ENCODE data around the gene LUZP4. TPM values are rescaled to one million over a fixed set of nuclear protein-coding genes. Genes with fewer than 3 reads are reported as not detected.

The LUZP4 gene
- total RNA-seq, 1 experiment from 2014 or later, result not detected

- TF ChIP-seq REST (IDR thresholded peaks at IDR 0.05; ENCODE audit: low read depth) (no peak), JUND (IDR thresholded peaks at IDR 0.05) (no peak), EZH2phosphoT487 (IDR thresholded peaks at IDR 0.05; ENCODE audit: borderline replicate concordance) (no peak), POLR2A (IDR thresholded peaks at IDR 0.05; ENCODE audit: borderline replicate concordance, extremely low read depth, insufficient read depth, insufficient read length) (no peak), SRF (IDR thresholded peaks at IDR 0.05; ENCODE audit: low read depth) (no peak)
- no peak overlapping the region for H3K4me2 ChIP-seq (ENCODE audit: low read length)
- ChIA-PET RAD21 (ENCODE audit: low non-redundant PET in 1 of 2, low total read pairs in 2 of 2, uncharacterized antibody in 2 of 2, unreplicated experiment in 2 of 2) (no interaction called here), POLR2A (no interaction called here), CTCF (no interaction called here)
- no TSS peak for BruUV-seq (replicated peaks)
- H3K36me3 ChIP-seq (ENCODE audit: control insufficient read depth in 1 of 2, insufficient read depth in 2 of 2, low read length in 2 of 2), result no peaks in the 10 kb centered on the region
- no peak overlapping the region for H3K4me3 ChIP-seq (replicated peaks in 1 of 2; ENCODE audit: low read depth in 1 of 2, low read length in 2 of 2)
- H3K9me3 ChIP-seq (ENCODE audit: control insufficient read depth in 1 of 2, insufficient read depth in 1 of 2, low read depth in 1 of 2, low read length in 2 of 2), result no peaks in the 10 kb centered on the region
- H3K27ac ChIP-seq (ENCODE audit: low read depth, low read length), result no peak overlapping the region
- no peaks in the 10 kb centered on the region for H3K4me1 ChIP-seq (ENCODE audit: control insufficient read depth in 1 of 2, insufficient read depth in 2 of 2, low read length in 2 of 2)
- no peak overlapping the region for H3K9ac ChIP-seq (ENCODE audit: low read length)
- H3K9me2 ChIP-seq (ENCODE audit: insufficient read depth), result no peaks in the 10 kb centered on the region
- intact Hi-C loops (cut with micrococcal nuclease), result no loop called here
- ATAC-seq (no peak), DNase-seq (ENCODE audit: low read depth, low spot score) (no peak)
- H2AFZ ChIP-seq (ENCODE audit: low read depth, low read length, poor library complexity, severe bottlenecking), result no peak overlapping the region
- no peaks in the 10 kb centered on the region for H4K20me1 ChIP-seq (ENCODE audit: insufficient read depth)
- H3K27me3 ChIP-seq (ENCODE audit: insufficient read depth, low read length), result no peaks in the 10 kb centered on the region
- H3K79me2 ChIP-seq (ENCODE audit: insufficient read depth, low read length), result no peaks in the 10 kb centered on the region
Observed at GRCh38 chrX:115356369-115356768, 66.9 kb downstream of the LUZP4 start.

Other genes starting within 250 kb of the LUZP4 start
- gene RBMXL3, start 100.3 kb upstream of the LUZP4 start, total RNA-seq (2021; ENCODE audit: unreplicated experiment), result not detected
- not detected for gene LRCH2, start 55.6 kb upstream of the LUZP4 start, total RNA-seq (2021; ENCODE audit: unreplicated experiment)

Data from HCT116 (cell line).